ENCODE measurements around the gene SLC23A2.
"Not testable (repeated sequence)": the region's sequence is repeated elsewhere in the genome, so short reads cannot be mapped to it uniquely, and the experiment has no call there.

Gene SLC23A2

DNA sequence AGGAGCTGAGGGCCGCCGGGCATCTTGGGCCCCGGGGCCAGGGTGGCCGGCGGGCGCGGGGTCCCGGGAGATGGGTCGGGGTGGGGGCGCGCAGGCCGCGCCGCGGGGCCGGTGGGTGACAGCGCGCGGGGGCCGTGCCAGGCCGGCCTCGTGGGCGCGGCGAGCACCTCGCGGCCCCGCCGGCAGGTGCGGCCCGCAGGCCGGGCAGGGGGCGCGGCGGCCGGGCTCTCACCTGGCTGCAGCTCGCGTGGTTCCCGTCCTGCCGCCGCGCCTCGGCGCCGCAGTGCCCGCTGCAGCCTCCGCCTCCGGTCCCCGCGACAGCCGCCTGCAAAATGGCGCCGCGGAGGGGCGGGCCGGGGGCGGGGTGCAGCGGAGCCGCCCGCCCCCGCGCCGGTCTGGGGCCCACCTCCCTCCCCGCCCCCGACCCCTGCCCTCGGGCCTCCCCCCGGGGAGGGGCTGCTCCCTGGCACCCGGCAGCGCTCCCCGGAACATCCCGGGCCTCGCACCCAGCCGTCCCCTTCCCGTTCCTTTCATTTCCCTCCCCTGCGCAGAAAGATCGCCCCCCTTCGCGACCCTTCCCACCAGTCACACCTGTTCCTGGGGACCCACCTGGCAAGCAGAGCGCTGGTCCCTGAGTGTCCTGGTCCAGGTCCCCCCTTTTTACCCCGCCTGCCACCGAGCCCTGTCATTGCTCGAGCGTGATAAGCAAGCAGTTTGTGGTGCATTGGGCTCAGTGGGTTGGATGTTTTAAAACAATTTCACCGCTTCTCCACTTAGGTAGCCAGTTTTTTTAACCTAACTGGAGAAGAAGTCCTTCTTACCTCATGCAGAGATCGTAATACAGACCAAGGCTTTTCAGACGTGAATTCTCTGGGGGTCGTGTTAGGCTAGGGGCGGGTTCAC is at the start of gene SLC23A2:
Gene SLC23A2, minus strand, starts transcription at position 337 of the 903 bp plus-strand sequence. CDS start 68,948 bp downstream, outside the sequence.
- DNase-seq (ENCODE audit: low read depth in 4 of 4, low spot score in 1 of 4): peak in 3 of 4 experiments; percentile 41 to 44 (median 44)

DNA sequence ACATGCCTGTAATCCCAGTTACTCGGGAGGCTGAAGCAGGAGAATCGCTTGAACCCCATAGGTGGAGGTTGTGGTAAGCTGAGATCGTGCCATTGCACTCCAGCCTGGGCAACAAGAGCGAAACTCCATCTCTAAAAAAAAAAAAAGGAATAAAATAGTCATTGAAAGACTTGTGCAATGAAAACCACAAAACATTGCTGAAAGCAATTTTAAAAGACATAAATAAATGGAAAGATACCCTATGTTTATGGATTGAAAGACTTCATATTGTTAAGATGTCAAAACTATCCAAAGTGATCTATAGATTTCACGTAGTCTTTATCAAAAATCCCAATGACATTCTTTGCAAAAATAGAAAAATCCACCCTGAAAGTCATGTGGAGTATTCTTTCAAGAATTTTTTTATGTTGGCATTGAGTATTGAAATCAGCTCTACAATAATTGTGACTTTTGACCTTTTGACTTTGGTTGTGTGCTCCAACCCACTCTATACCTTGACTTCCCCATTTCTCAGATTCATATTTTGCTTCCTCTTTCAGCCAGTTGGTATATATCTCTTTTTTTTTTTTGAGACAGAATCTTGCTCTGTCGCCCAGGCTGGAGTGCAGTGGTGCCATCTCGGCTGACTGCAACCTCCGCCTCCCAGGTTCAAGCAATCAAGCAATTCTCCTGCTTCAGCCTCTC is 45.5 kb upstream of the SLC23A2 start:
- no peak for DNase-seq (ENCODE audit: low read depth in 4 of 4, low spot score in 1 of 4)

DNA sequence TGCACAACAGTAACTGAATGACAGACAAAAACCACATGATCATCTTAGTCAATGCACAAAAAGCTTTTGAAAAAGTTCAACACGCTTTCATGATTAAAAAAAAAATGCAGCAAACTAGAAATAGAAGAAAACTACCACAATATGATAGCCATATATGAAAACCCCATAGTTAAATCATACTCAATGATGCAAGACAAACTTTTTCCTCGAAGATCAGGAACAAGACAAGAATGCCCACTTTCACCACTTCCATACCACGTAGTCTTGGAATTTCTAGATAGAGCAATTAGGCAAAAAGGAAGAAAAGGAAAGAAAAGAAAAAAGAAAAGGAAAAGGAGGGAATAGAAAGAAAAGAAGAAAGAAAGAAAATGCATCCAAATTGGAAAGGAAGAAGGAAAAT is 44.6 kb upstream of the SLC23A2 start:
- no peak for DNase-seq (ENCODE audit: low read depth in 4 of 4, low spot score in 1 of 4)

GRCh38 chr20:5044075-5044620 is 42.8 kb upstream of the SLC23A2 start:
- no peak for DNase-seq (ENCODE audit: low read depth in 4 of 4, low spot score in 1 of 4)

DNA sequence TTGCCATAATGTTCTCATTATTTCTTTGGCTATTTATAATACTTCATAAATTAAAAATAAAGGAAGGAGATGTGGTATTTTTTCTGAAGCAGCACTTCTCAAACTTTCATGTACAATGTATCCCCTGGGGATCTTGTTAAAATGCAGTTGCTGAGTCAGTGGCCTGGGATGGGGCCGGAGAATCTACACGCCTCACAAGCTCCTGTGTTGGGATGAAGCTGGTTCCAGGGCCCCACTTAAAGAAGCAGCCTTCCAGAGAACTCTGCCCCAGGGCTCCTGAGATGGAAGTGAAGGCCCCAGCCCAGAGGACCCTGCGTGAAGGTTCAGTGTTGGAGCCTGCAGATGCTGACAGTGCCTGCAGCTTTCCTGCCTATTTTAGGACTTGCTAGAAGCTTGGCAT is 40.1 kb upstream of the SLC23A2 start:
- DNase-seq (ENCODE audit: low read depth in 4 of 4, low spot score in 1 of 4): no peak

- DNase-seq (ENCODE audit: low read depth in 4 of 4, low spot score in 1 of 4): no peak
Observed at GRCh38 chr20:5040345-5040744, 39.0 kb upstream of the SLC23A2 start.

- DNase-seq (ENCODE audit: low read depth in 4 of 4, low spot score in 1 of 4): no peak
Observed at GRCh38 chr20:5039889-5040288, 38.6 kb upstream of the SLC23A2 start.

- DNase-seq (ENCODE audit: low read depth in 4 of 4, low spot score in 1 of 4): no peak
Observed at GRCh38 chr20:5039255-5039657, 37.9 kb upstream of the SLC23A2 start.

- DNase-seq (ENCODE audit: low read depth in 4 of 4, low spot score in 1 of 4): no peak
Observed at GRCh38 chr20:5036828-5037227, 35.5 kb upstream of the SLC23A2 start.

GRCh38 chr20:5035518-5035917 is 34.2 kb upstream of the SLC23A2 start:
- DNase-seq (ENCODE audit: low read depth in 4 of 4, low spot score in 1 of 4): not testable (repeated sequence)

DNA sequence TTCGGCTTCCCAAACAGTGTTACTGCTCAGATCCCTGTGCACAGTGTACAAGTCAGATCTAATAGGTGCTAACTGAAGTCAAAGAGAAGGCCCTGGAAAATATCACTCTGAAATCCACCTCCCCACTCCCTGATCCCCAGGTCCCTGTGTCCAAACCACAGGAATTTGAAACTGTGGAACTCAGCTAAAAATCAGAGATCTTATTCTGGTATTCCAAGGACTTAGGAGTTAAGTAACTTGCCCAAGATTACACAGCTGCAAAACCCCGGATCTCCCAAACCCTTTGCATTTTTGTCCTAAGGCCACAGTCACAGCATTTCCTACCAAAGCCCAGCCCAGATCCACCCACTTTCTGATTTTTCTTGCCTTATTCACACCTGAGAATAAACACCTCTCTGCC is 32.3 kb upstream of the SLC23A2 start:
- no peak for DNase-seq (ENCODE audit: low read depth in 4 of 4, low spot score in 1 of 4)

DNA sequence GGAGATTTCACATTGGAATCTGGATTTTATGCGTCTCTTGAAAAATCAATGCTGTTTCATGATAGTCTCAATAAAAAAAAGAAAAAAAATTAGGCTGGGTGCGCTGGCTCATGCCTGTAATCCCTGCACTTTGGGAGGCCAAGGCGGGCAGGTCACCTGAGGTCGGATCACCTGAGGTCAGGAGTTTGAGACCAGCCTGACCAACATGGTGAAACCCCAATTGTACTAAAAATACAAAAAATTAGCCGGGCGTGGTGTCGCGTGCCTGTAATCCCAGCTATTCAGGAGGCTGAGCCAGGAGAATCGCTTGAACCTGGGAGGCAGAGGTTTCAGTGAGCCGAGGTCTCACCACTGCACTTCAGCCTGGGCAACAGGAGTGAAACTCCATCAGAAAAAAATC is 30.4 kb upstream of the SLC23A2 start:
- not testable (repeated sequence) for DNase-seq (ENCODE audit: low read depth in 4 of 4, low spot score in 1 of 4)

DNA sequence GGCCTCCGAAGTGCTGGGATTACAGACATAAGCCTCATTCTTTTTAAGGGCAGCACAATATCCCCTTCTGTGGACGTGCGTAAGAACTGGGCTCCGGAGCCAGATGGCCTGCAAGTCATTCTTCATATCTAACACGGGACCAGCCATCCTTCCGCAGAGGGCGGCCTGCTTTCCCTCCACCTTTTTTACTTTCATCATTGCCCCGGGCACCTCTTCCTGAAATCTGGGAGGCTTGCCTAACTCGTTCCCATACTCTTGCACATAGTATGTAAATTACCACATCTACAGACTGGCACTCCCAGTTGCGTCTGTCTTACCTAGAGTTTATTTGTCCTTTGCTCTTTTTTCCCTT is 29.9 kb upstream of the SLC23A2 start:
- DNase-seq (ENCODE audit: low read depth in 4 of 4, low spot score in 1 of 4): no peak

- DNase-seq (ENCODE audit: low read depth in 4 of 4, low spot score in 1 of 4): no peak
Observed at GRCh38 chr20:5030348-5031205, 29.3 kb upstream of the SLC23A2 start.

DNA sequence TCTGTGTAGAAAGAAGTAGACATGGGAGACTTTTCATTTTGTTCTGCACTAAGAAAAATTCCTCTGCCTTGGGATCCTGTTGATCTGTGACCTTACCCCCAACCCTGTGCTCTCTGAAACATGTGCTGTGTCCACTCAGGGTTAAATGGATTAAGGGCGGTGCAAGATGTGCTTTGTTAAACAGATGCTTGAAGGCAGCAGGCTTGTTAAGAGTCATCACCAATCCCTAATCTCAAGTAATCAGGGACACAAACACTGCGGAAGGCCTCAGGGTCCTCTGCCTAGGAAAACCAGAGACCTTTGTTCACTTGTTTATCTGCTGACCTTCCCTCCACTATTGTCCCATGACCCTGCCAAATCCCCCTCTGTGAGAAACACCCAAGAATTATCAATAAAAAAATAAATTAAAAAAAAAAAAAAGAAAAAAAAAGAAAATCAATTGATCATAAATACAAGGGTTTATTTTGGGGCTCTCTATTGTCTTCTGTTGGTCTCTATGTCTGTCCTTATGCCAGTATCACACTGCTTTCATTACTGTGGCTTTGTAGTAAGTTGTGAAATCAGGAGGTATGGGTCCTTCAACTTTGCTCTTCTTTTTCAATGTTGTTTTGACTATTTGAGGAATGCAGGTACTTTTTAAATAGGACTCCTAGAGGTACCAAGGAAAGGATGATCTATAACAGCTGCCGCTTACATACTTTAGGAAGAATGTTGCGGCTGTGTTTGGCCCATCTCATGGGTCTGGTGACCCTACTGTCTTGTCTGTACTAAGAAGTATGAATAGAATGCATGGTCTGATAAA is 27.1 kb upstream of the SLC23A2 start:
- DNase-seq (ENCODE audit: low read depth in 4 of 4, low spot score in 1 of 4): not testable (repeated sequence)

- DNase-seq (ENCODE audit: low read depth in 4 of 4, low spot score in 1 of 4): no peak
Observed at GRCh38 chr20:5024982-5025381, 23.7 kb upstream of the SLC23A2 start.

GRCh38 chr20:5024103-5024502 is 22.8 kb upstream of the SLC23A2 start:
- DNase-seq (ENCODE audit: low read depth in 4 of 4, low spot score in 1 of 4): no peak

- DNase-seq (ENCODE audit: low read depth in 4 of 4, low spot score in 1 of 4): not testable (repeated sequence)
Observed at GRCh38 chr20:5023171-5023570, 21.9 kb upstream of the SLC23A2 start.

GRCh38 chr20:5020760-5021159 is 19.4 kb upstream of the SLC23A2 start:
- DNase-seq (ENCODE audit: low read depth in 4 of 4, low spot score in 1 of 4): no peak

DNA sequence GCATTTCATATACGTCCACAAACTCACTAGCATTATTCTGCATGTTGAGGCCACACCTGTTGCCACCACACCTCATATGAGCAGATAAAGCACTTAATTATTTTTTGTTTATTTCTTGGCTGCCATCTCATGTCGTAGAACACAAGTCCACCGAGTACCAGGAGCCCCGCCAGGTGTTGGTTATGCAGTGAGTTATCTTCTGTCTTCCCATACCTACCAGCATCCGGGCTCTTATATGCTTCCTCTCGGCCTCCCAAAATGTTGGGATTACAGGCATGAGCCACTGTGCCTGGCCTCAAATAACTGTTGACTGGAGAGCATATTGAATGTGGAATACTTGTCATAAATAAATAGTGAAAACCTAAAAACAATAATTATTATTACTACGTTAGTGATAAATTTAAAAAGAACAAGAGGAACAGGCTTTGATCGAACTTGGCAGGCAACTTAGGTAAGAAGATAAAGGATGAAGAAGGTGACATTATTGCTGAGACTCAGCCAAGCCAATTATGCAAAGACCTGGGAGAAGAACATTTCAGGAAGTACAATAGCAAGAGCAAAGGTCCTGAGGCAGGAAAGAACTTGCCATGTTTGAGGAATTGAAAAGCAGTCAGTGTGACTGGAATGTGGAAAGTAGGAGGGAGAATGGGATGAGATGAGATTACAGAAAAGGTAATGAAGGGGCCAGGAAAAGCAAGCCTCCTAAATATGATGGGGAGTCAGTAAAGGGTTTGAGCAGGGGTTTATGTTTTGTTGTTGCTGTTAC is 12.6 kb upstream of the SLC23A2 start:
- DNase-seq (ENCODE audit: low read depth in 4 of 4, low spot score in 1 of 4): no peak
